Astrocyte of the spinal cord (primary cell): Measurements from ENCODE around the gene THUMPD1.
"Not testable (repeated sequence)": the region's sequence is repeated elsewhere in the genome, so short reads cannot be mapped to it uniquely, and the experiment has no call there.

Experiments used
- DNase-seq: peaks from one replicate; pipeline ENCODE4 v3.0.0; 2011; ENCODE audit warnings: low read depth, low spot score
- H3K4me3 ChIP-seq: 2 replicates; pipeline ENCODE4 v1.5.1; 2011; ENCODE audit warnings: low read depth, mild to moderate bottlenecking, low read length, moderate library complexity
- CTCF ChIP-seq: IDR thresholded peaks from 2 replicates; pipeline ENCODE4 v1.5.1; 2012; ENCODE audit warnings: low read depth, mild to moderate bottlenecking, low read length, inconsistent platforms
- in situ Hi-C: cut with HindIII; loops from 2 replicates; pipeline ENCODE4 v1.10.0; 2017; ENCODE audit warnings: low sequenced_read_pairs

Gene THUMPD1

DNA sequence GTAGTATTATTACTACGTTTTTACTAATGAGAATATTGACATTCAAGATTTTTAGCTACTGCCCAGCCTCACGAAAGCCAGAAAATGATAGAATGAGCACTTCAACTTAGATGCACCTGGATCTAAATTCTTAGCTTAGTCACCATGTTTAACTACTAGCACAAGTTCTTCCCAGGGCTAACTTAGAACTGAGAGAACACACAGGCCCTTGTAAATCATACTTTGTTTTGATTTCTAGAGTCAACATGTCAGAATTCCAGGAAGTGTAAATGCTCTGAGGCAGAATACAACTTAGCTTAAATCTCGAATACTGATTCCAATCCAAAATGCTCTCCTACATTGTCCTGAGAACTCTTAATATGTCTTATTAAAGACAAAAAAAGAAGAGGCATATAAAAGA, 37.3 kb downstream of the THUMPD1 start:
- in situ Hi-C loops, result no loop called here
- no peak for TF ChIP-seq CTCF
- no peak for DNase-seq

DNA sequence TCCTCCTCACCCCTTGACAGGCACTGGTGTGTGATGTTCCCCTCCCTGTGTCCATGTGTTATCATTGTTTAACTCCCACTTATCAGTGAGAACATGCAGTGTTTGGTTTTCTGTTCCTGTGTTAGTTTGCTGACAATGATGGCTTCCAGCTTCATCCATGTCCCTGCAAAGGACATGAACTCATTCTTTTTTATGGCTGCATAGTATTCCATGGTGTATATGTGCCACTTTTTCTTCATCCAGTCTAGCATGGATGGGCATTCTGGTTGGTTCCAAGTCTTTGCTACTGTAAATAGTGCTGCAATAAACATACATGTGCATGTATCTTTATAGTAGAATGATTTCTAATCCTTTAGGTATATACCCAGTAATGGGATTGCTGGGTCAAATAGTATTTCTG, 39.9 kb downstream of the THUMPD1 start:
- DNase-seq, H3K4me3 ChIP-seq, in situ Hi-C loops: not testable (repeated sequence)

More for the DNA sequence above, 37.3 kb downstream of the THUMPD1 start:
- no peak overlapping the region for H3K4me3 ChIP-seq

DNA sequence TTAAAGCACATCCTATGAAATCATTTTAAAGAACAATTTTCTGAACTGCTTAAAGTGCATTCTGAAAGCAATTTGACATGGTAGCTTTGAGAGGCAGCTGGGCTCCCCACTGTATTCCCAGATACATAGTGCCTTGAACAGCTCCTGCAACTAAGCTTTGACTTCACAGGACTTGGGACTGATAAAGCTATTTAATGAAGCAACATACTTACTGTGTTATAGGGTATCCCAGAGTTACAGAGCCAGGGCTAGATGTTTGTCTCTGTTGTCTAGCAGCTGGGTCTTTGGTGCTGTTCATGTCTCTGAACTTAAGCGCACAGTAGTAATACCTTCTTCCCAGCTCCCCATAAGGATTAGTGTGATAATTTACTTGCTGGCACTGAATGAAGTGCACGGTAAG, 45.0 kb downstream of the THUMPD1 start:
- DNase-seq, result no peak
- no peak for TF ChIP-seq CTCF
- in situ Hi-C loops, result no loop called here
- H3K4me3 ChIP-seq, result no peak overlapping the region

DNA sequence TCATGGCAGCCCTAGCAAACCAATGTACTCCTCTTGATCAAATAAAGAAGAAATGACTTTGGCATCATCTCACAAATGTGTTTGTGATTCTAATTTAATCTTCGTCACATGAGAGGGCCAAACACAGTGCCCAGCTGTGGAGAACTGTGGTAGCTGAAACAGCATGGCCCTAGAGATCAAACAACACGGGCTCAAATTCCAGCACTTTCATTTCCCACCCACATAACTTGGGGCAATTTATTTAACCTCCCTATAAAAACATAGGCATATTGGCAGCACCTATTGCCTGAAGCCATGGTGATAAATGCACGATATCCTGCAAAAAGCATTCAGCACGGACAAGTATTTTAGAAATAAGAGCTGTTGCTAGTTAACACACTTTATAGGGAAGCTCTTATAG, 46.6 kb downstream of the THUMPD1 start:
- no peak for TF ChIP-seq CTCF
- no peak overlapping the region for H3K4me3 ChIP-seq
- no peak for DNase-seq
- in situ Hi-C loops, result no loop called here

GRCh38 chr16:20694096-20694495, 47.5 kb downstream of the THUMPD1 start:
- in situ Hi-C loops, DNase-seq: not testable (repeated sequence)

GRCh38 chr16:20689668-20690067, 52.0 kb downstream of the THUMPD1 start:
- no peak for TF ChIP-seq CTCF
- no peak for DNase-seq
- in situ Hi-C loops, result no loop called here
- no peak overlapping the region for H3K4me3 ChIP-seq

More at GRCh38 chr16:20694096-20694495, 47.5 kb downstream of the THUMPD1 start:
- not testable (repeated sequence) for H3K4me3 ChIP-seq

DNA sequence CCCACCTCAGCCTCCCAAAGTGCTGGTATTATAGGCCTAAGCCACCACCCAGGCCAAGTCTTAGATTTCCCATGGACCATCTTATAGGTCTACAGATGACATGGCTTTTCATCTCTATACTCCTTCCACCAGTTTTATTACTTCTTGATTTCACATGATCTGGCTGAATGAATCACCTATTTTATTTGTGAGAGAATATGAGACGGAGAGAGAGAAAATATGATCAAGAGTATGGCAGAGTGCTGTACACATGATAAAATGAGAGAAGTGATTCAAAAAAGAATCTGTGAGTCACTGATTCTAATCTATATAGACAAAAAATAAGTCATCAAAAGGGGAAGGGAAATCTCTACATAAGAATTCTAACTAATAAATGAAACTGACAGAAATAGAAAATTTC, 57.8 kb downstream of the THUMPD1 start:
- no peak for DNase-seq
- no peak for TF ChIP-seq CTCF
- in situ Hi-C loops, result no loop called here
- H3K4me3 ChIP-seq, result no peak overlapping the region
